Esophagus muscularis mucosa (tissue), 4 donors: ENCODE data around the gene CREB3L2. TPM values are rescaled to one million over a fixed set of nuclear protein-coding genes. Genes with fewer than 3 reads are reported as not detected.

Experiments used
- DNase-seq: peaks from one replicate; pipeline ENCODE4 v3.0.0-alpha.2; 2017; ENCODE audit errors: extremely low spot score
- H3K27ac ChIP-seq, 4 donors: fragments of 200-600 bp; sonication (generic); replicated peaks in 1 of 4; 1 replicate in 3 of 4; 2 replicates in 1 of 4; pipeline ENCODE4 v1.5.1; 2016 to 2019; ENCODE audit warnings: mild to moderate bottlenecking in 1 of 4
- H3K27me3 ChIP-seq, 4 donors: fragments of 200-600 bp; sonication (generic); one replicate each; pipeline versions ENCODE4 v1.5.1 to v1.6.0; 2016 to 2019
- H3K36me3 ChIP-seq, 4 donors: fragments of 200-600 bp; sonication (generic); one replicate each; pipeline ENCODE4 v1.5.1; 2016 to 2019
- H3K4me1 ChIP-seq, 4 donors: fragments of 200-600 bp; sonication (generic); one replicate each; pipeline ENCODE4 v1.5.1; 2016 to 2019
- H3K4me3 ChIP-seq, 4 donors: fragments of 200-600 bp; sonication (generic); 1 replicate in 2 of 4; 2 replicates in 2 of 4; pipeline ENCODE4 v1.5.1; 2016 to 2019; ENCODE audit warnings: mild to moderate bottlenecking in 4 of 4, moderate library complexity in 1 of 4
- H3K9me3 ChIP-seq, 4 donors: fragments of 200-600 bp; sonication (generic); 1 replicate in 3 of 4; 2 replicates in 1 of 4; pipeline ENCODE4 v1.5.1; 2016 to 2019
- CTCF ChIP-seq, 3 experiments: fragments of 200-600 bp in 2 of 3; fragments of 450-650 bp in 1 of 3; sonication (generic) in 2 of 3; IDR thresholded peaks; one replicate each; pipeline ENCODE4 v1.5.1; 2017 to 2019; ENCODE audit warnings: antibody characterized with exemption in 3 of 3, mild to moderate bottlenecking in 2 of 3, moderate library complexity in 1 of 3
- EP300 ChIP-seq: sonication (generic); formaldehyde crosslinking; IDR thresholded peaks from one replicate; pipeline ENCODE4 v1.6.1; 2017; ENCODE audit warnings: antibody characterized with exemption
- POLR2A ChIP-seq: fragments of 450-650 bp; IDR thresholded peaks from one replicate; pipeline ENCODE4 v1.6.1; 2017; ENCODE audit warnings: antibody characterized with exemption, moderate library complexity, mild to moderate bottlenecking, low read depth
- POLR2AphosphoS5 ChIP-seq, 2 donors: sonication (generic); formaldehyde crosslinking; IDR thresholded peaks; one replicate each; pipeline ENCODE4 v1.6.1; 2017; ENCODE audit warnings: antibody characterized with exemption in 2 of 2
- WGBS: methylation state at CpG from one replicate; pipeline ENCODE4 v1.1.5; 2018; 5-methylcytosine and 5-hydroxymethylcytosine counted together
- intact Hi-C: fragments of 100-400 bp; cut with DNase I; formaldehyde crosslinking; loops from one replicate; pipeline ENCODE4 v1.15.1; 2023
- total RNA-seq, 4 donors: library from RNA; depleted of rRNA; stranded (reverse); fragments of >200 nt; gene quantifications; one replicate each; pipeline versions ENCODE4 v1.1.0 to v1.2.1, GENCODE V29; 2016

Gene CREB3L2
- total RNA-seq, 4 donors from 2014 or later: 29.2 to 43.4 (median 37.1) TPM

- H3K36me3 ChIP-seq: peaks cover 35 to 81% (median 56%) of the 10 kb centered on the region in 4 donors
- 62% methylated on average over 3 of the region's 3 CpGs for WGBS
- peak overlapping the region; percentile 33 to 67 (median 66) for H3K27ac ChIP-seq
- TF ChIP-seq POLR2A (no peak), POLR2AphosphoS5 (IDR thresholded peaks at IDR 0.05) (no peak), CTCF (IDR thresholded peaks at IDR 0.05) (no peak), EP300 (no peak)
- H3K4me1 ChIP-seq: peaks cover 10 to 51% (median 39%) of the 10 kb centered on the region in 4 donors
- H3K4me3 ChIP-seq: no peak overlapping the region
- H3K9me3 ChIP-seq: no peaks in the 10 kb centered on the region
- intact Hi-C loops: loop anchor here (10.0 kb wide), 1 partner anchor 1249 kb away; a partner anchor contains a TSS
- H3K27me3 ChIP-seq: no peaks in the 10 kb centered on the region
- no peak for DNase-seq
Observed at GRCh38 chr7:137886281-137886680, 115.6 kb downstream of the CREB3L2 start.

- 82% methylated on average over 5 of the region's 5 CpGs for WGBS
- H3K4me1 ChIP-seq: peaks cover 10 to 45% (median 35%) of the 10 kb centered on the region in 4 donors
- TF ChIP-seq POLR2A: no peak
- TF ChIP-seq CTCF (IDR thresholded peaks at IDR 0.05): no peak
- no peak for TF ChIP-seq EP300
- TF ChIP-seq POLR2AphosphoS5 (IDR thresholded peaks at IDR 0.05): no peak
- no peaks in the 10 kb centered on the region for H3K9me3 ChIP-seq
- peaks cover 38 to 81% (median 62%) of the 10 kb centered on the region in 4 donors for H3K36me3 ChIP-seq
- H3K4me3 ChIP-seq: no peak overlapping the region
- no peaks in the 10 kb centered on the region for H3K27me3 ChIP-seq
- intact Hi-C loops: loop anchor here (10.0 kb wide), 1 partner anchor 1249 kb away; a partner anchor contains a TSS
- no peak for DNase-seq
- peak overlapping the region; percentile 33 to 67 (median 66) for H3K27ac ChIP-seq
Observed at GRCh38 chr7:137885678-137886077, 116.2 kb downstream of the CREB3L2 start.

GRCh38 chr7:137882806-137883205 lies 119.1 kb downstream of the CREB3L2 start:
- peaks cover 26 to 59% (median 47%) of the 10 kb centered on the region in 4 donors for H3K4me1 ChIP-seq
- peaks cover 36 to 86% (median 65%) of the 10 kb centered on the region in 4 donors for H3K36me3 ChIP-seq

GRCh38 chr7:137882261-137882668 lies 119.6 kb downstream of the CREB3L2 start:
- TF ChIP-seq CTCF (IDR thresholded peaks at IDR 0.05): no peak
- peak; percentile 22 to 37 for TF ChIP-seq POLR2AphosphoS5 (IDR thresholded peaks at IDR 0.05)
- TF ChIP-seq POLR2A: no peak
- DNase-seq: no peak
- 67% methylated on average over 1 of the region's 5 CpGs for WGBS
- H3K4me1 ChIP-seq: peaks cover 26 to 62% (median 51%) of the 10 kb centered on the region in 4 donors
- H3K9me3 ChIP-seq: no peaks in the 10 kb centered on the region
- intact Hi-C loops: loop anchor here (10.0 kb wide), 1 partner anchor 1253 kb away; a partner anchor contains a TSS
- no peak overlapping the region for H3K4me3 ChIP-seq
- no peaks in the 10 kb centered on the region for H3K27me3 ChIP-seq
- peak overlapping the region; percentile 1 to 62 (median 48) for H3K27ac ChIP-seq
- peaks cover 35 to 84% (median 65%) of the 10 kb centered on the region in 4 donors for H3K36me3 ChIP-seq

More at GRCh38 chr7:137882806-137883205, 119.1 kb downstream of the CREB3L2 start:
- intact Hi-C loops: loop anchor here (10.0 kb wide), 1 partner anchor 1252 kb away; a partner anchor contains a TSS
- H3K4me3 ChIP-seq: no peak overlapping the region
- DNase-seq: no peak
- peak overlapping the region; percentile 1 to 62 (median 48) for H3K27ac ChIP-seq
- no peaks in the 10 kb centered on the region for H3K27me3 ChIP-seq
- H3K9me3 ChIP-seq: no peaks in the 10 kb centered on the region
- TF ChIP-seq POLR2AphosphoS5 (IDR thresholded peaks at IDR 0.05): no peak
- TF ChIP-seq CTCF (IDR thresholded peaks at IDR 0.05): no peak
- TF ChIP-seq EP300: no peak
- TF ChIP-seq POLR2A: no peak
